Naive thymus-derived CD8-positive, alpha-beta T cell (primary cell): Measurements from ENCODE around the gene HCFC2. TPM values are rescaled to one million over a fixed set of nuclear protein-coding genes. Genes with fewer than 3 reads are reported as not detected.
A peak's percentile ranks its signal among the peaks of the same experiment; 100 is the strongest.

Source experiments
- ATAC-seq, 2 donors: fragments of 150-1000 bp; cut with Tn5 transposase in 1 of 2; sonication (Bioruptor Pico), chemical (Tn5 transposase) in 1 of 2; 1 replicate in 1 of 2; 2 replicates in 1 of 2; pipeline ENCODE4 v1.10.0; 2021; ENCODE audit warnings: mild to moderate bottlenecking in 2 of 2, moderate library complexity in 2 of 2
- POLR2A ChIA-PET: fragments of 350-600 bp; sonication (Branson Sonifier 250); formaldehyde crosslinking; loops from one replicate; lab custom pipeline; 2021; ENCODE audit warnings: antibody characterized with exemption; lab: Charles Lee
- DNase-seq, 10 donors: peaks; one replicate each; pipeline versions ENCODE4 v3.0.0 to v3.0.0-alpha.2; 2020 to 2022
- H3K27ac Mint-ChIP-seq, 10 donors: one replicate each; pipeline ENCODE4 v1.8.0; 2020 to 2022; ENCODE audit warnings: mild to moderate bottlenecking in 10 of 10, mixed read lengths in 10 of 10, moderate library complexity in 4 of 10, inconsistent platforms in 1 of 10
- H3K27me3 Mint-ChIP-seq, 5 donors: one replicate each; pipeline ENCODE4 v1.8.0; 2021 to 2022; ENCODE audit warnings: mixed read lengths in 5 of 5
- H3K36me3 Mint-ChIP-seq, 3 donors: one replicate each; pipeline ENCODE4 v1.8.0; 2020 to 2022; ENCODE audit warnings: mixed read lengths in 3 of 3, mild to moderate bottlenecking in 2 of 3, inconsistent platforms in 1 of 3
- H3K4me1 Mint-ChIP-seq, 4 donors: one replicate each; pipeline ENCODE4 v1.8.0; 2021 to 2022; ENCODE audit warnings: mixed read lengths in 4 of 4
- H3K4me3 Mint-ChIP-seq, 10 donors: one replicate each; pipeline ENCODE4 v1.8.0; 2020 to 2022; ENCODE audit warnings: mild to moderate bottlenecking in 10 of 10, mixed read lengths in 10 of 10, moderate library complexity in 6 of 10, inconsistent platforms in 1 of 10
- H3K9me3 Mint-ChIP-seq, 9 donors: one replicate each; pipeline ENCODE4 v1.8.0; 2020 to 2022; ENCODE audit warnings: mixed read lengths in 9 of 9, mild to moderate bottlenecking in 3 of 9, inconsistent platforms in 1 of 9, moderate library complexity in 1 of 9
- polyA plus RNA-seq, 3 donors: library from polyadenylated mRNA; unstranded; fragments of 300-500 nt; fragmentation: Illumina TruSeq; gene quantifications; one replicate each; pipeline ENCODE4 v1.2.3, GENCODE V29; 2021
- total RNA-seq, 8 experiments: library from RNA in 2 of 8; stranded (reverse) in 2 of 8; gene quantifications; one replicate each; pipeline ENCODE4 v1.2.3 and lab custom pipeline; 2021 to 2026

The HCFC2 gene
- total and polyA plus RNA-seq, 5 experiments from 2014 or later, result 4.1 to 17.1 (median 6.9) TPM

GRCh38 chr12:104046306-104046705, 18.0 kb upstream of the HCFC2 start:
- Mint-ChIP-seq H3K9me3 (no peaks in the 10 kb centered on the region), H3K36me3 (no peaks in the 10 kb centered on the region), H3K27ac (no peak overlapping the region), H3K4me3 (no peak overlapping the region), H3K27me3 (peaks cover 4 to 33% (median 17%) of the 10 kb centered on the region in 5 donors), H3K4me1 (peaks cover 4 to 10% (median 9%) of the 10 kb centered on the region in 4 donors)
- ATAC-seq (no peak), DNase-seq (no peak)
- POLR2A ChIA-PET, result no interaction called here

- no peak overlapping the region for H3K27ac Mint-ChIP-seq
- DNase-seq (no peak), ATAC-seq (no peak)
- peaks cover 4 to 10% (median 9%) of the 10 kb centered on the region in 4 donors for H3K4me1 Mint-ChIP-seq
- peaks cover 0 to 2% (median 0%) of the 10 kb centered on the region in 9 donors for H3K9me3 Mint-ChIP-seq
- peaks cover 11 to 52% (median 27%) of the 10 kb centered on the region in 5 donors for H3K27me3 Mint-ChIP-seq
- no peaks in the 10 kb centered on the region for H3K36me3 Mint-ChIP-seq
- H3K4me3 Mint-ChIP-seq, result no peak overlapping the region
- POLR2A ChIA-PET, result no interaction called here
Measured at GRCh38 chr12:104048162-104048561, 16.2 kb upstream of the HCFC2 start.

GRCh38 chr12:104048811-104049210, 15.5 kb upstream of the HCFC2 start:
- Mint-ChIP-seq H3K4me1 (peaks cover 4 to 10% (median 9%) of the 10 kb centered on the region in 4 donors), H3K36me3 (no peaks in the 10 kb centered on the region), H3K27me3 (peaks cover 13 to 57% (median 29%) of the 10 kb centered on the region in 5 donors), H3K4me3 (no peak overlapping the region), H3K27ac (no peak overlapping the region), H3K9me3 (peaks cover 0 to 2% (median 0%) of the 10 kb centered on the region in 9 donors)
- DNase-seq, result no peak
- POLR2A ChIA-PET, result no interaction called here
- no peak for ATAC-seq

GRCh38 chr12:104049278-104049902, 14.9 kb upstream of the HCFC2 start:
- POLR2A ChIA-PET, result no interaction called here
- Mint-ChIP-seq H3K4me3 (peak overlapping the region in 5 of 10 donors; percentile 33 to 61 (median 37)), H3K27me3 (peaks cover 16 to 62% (median 32%) of the 10 kb centered on the region in 5 donors), H3K9me3 (peaks cover 0 to 2% (median 0%) of the 10 kb centered on the region in 9 donors), H3K27ac (no peak overlapping the region), H3K36me3 (no peaks in the 10 kb centered on the region), H3K4me1 (peaks cover 4 to 10% (median 9%) of the 10 kb centered on the region in 4 donors)
- ATAC-seq (no peak), DNase-seq (no peak)

DNA sequence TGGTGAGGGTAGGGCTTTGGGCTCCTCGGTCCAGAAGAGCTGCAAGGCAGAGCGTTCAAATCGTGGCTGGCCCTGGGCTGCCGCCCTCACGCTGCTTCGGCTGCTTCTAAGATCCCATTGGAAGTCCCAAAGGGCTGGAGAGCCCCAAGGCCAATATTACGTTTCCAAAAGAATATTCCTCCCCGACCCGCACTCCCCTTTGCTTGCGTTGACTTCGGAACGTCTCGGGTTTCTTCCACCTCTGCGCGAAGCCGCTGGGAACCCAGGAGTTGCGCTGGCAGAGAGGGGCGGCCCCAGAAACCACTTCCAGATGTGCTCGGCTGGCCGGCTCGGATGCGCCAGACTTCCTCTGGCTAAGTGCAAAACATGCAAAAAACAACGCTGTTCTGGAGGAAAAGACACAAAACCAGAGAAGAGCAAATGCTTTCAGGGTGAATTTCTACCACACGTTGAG, 14.4 kb upstream of the HCFC2 start, which contains the start of gene GLT8D2:
GLT8D2 (minus strand) TSS at position 285 of the 454 bp plus-strand sequence. CDS start 30,539 bp downstream, outside the sequence.
- no peaks in the 10 kb centered on the region for H3K36me3 Mint-ChIP-seq
- peaks cover 21 to 67% (median 38%) of the 10 kb centered on the region in 5 donors for H3K27me3 Mint-ChIP-seq
- peak within 1 kb of the TSS in 8 of 10 donors; percentile 9 to 61 (median 35) for H3K4me3 Mint-ChIP-seq
- H3K27ac Mint-ChIP-seq, result no peak within 1 kb of the TSS
- DNase-seq (no peak), ATAC-seq (peak in 1 of 2 donors; percentile 53)
- peaks cover 4 to 10% (median 9%) of the 10 kb centered on the region in 4 donors for H3K4me1 Mint-ChIP-seq
- H3K9me3 Mint-ChIP-seq, result peaks cover 0 to 2% (median 0%) of the 10 kb centered on the region in 9 donors
- POLR2A ChIA-PET, result no interaction called here

GRCh38 chr12:104050436-104050835, 13.9 kb upstream of the HCFC2 start:
- Mint-ChIP-seq H3K9me3 (peaks cover 0 to 2% (median 0%) of the 10 kb centered on the region in 9 donors), H3K36me3 (no peaks in the 10 kb centered on the region), H3K27me3 (peaks cover 23 to 70% (median 39%) of the 10 kb centered on the region in 5 donors), H3K27ac (no peak overlapping the region), H3K4me1 (peaks cover 2 to 10% (median 8%) of the 10 kb centered on the region in 4 donors), H3K4me3 (peak overlapping the region in 4 of 10 donors; percentile 33 to 61 (median 46))
- POLR2A ChIA-PET, result no interaction called here
- no peak for ATAC-seq
- DNase-seq, result no peak

DNA sequence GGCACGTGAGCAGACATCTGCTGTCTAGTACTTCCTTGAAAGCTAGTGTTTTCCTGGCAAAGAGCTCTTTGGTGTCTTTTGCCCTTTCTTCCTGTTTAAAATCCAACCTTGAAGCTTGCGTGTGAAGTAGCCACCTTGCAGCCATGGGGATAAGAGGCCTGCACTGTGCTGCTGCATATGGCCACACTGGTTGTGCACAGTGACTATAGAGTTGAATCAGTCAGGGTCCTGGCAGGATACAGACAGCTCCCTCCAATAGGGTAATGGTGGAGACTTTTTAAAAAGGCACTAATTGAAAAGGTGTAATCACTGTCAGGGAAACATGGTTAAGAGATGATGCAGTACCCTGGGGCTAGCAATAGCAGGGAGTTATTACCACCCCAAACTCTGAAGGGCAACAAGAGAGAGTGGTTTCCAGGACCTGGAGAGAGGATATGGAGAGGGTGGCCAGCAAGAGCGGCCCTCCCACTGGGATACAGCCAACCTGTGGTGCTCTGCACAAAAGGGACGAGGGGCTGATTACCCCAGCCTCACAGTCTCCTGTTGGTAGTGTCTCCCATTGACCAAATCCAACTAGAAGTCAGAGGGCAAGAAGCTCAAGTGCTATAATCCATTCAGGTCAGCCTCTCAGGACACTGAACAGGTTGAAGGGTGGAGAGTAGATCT, 9.5 kb upstream of the HCFC2 start:
- POLR2A ChIA-PET, result no interaction called here
- no peak overlapping the region for H3K4me3 Mint-ChIP-seq
- H3K9me3 Mint-ChIP-seq, result peaks cover 0 to 5% (median 0%) of the 10 kb centered on the region in 9 donors
- H3K4me1 Mint-ChIP-seq, result peaks cover 2 to 6% (median 6%) of the 10 kb centered on the region in 4 donors
- DNase-seq (no peak), ATAC-seq (no peak)
- H3K27me3 Mint-ChIP-seq, result peaks cover 27 to 52% (median 32%) of the 10 kb centered on the region in 5 donors
- no peak overlapping the region for H3K27ac Mint-ChIP-seq
- H3K36me3 Mint-ChIP-seq, result peaks cover 0 to 5% (median 0%) of the 10 kb centered on the region in 3 donors

GRCh38 chr12:104055686-104056388, 8.5 kb upstream of the HCFC2 start:
- peaks cover 0 to 5% (median 0%) of the 10 kb centered on the region in 9 donors for H3K9me3 Mint-ChIP-seq
- peaks cover 25 to 51% (median 32%) of the 10 kb centered on the region in 5 donors for H3K27me3 Mint-ChIP-seq
- no peak overlapping the region for H3K4me3 Mint-ChIP-seq
- H3K36me3 Mint-ChIP-seq, result peaks cover 0 to 5% (median 0%) of the 10 kb centered on the region in 3 donors
- DNase-seq, result no peak
- ATAC-seq, result no peak
- no peaks in the 10 kb centered on the region for H3K4me1 Mint-ChIP-seq
- H3K27ac Mint-ChIP-seq, result peak overlapping the region in 1 of 10 donors; percentile 64
- POLR2A ChIA-PET, result no interaction called here

GRCh38 chr12:104056419-104056972, 7.8 kb upstream of the HCFC2 start:
- no peak overlapping the region for H3K4me3 Mint-ChIP-seq
- no peak overlapping the region for H3K27ac Mint-ChIP-seq
- peaks cover 24 to 45% (median 31%) of the 10 kb centered on the region in 5 donors for H3K27me3 Mint-ChIP-seq
- no peaks in the 10 kb centered on the region for H3K4me1 Mint-ChIP-seq
- POLR2A ChIA-PET, result no interaction called here
- H3K9me3 Mint-ChIP-seq, result peaks cover 0 to 5% (median 0%) of the 10 kb centered on the region in 9 donors
- H3K36me3 Mint-ChIP-seq, result peaks cover 0 to 5% (median 0%) of the 10 kb centered on the region in 3 donors
- ATAC-seq (no peak), DNase-seq (no peak)

DNA sequence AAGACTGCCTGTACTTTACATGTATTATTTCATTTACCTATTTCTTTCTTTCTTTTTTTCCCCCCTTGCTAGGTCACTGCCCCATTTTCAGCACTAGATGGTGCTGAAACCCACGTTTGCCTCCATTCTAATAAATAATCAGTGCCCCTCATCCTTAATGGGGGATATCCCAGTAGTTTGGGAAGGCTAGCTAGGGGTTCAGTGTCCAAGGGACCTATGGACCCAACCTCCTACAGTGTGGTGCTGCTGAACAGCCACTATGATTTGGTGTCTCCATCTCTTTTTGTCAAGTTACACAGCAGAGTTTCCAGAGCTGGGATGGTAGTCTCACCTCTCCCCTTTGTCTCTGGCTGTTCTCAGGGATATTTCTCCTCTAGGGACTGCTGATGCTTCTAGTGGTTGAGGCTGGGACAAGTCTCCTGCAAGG, 6.5 kb upstream of the HCFC2 start:
- peaks cover 0 to 5% (median 0%) of the 10 kb centered on the region in 9 donors for H3K9me3 Mint-ChIP-seq
- ATAC-seq, result peak; percentile 45 to 54
- H3K36me3 Mint-ChIP-seq, result peaks cover 0 to 5% (median 0%) of the 10 kb centered on the region in 3 donors
- peaks cover 19 to 37% (median 25%) of the 10 kb centered on the region in 5 donors for H3K27me3 Mint-ChIP-seq
- POLR2A ChIA-PET, result interaction anchor here (0.6 kb wide), 1 partner anchor 94 kb away, joined by 7 read pairs; no protein-coding TSS in a partner anchor
- H3K4me3 Mint-ChIP-seq, result no peak overlapping the region
- no peak overlapping the region for H3K27ac Mint-ChIP-seq
- no peaks in the 10 kb centered on the region for H3K4me1 Mint-ChIP-seq
- DNase-seq, result peak in 2 of 10 donors; percentile 9 to 24

DNA sequence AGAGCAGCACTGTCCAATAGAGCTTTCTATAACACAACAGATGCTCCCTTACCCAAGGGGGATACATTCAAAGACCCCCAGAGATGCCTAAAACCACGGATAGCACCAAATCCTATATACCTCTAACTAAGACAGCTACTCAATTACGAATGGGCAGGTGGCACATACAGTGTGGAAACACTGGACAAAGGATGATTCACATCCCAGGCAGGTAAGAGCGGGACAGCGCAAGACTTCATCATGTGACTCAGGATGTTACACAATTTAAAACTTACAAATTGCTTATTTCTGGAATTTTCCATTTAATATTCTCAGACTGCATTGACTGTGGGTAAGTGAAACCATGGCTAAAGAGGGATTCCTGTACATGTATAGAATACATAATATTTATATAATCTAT, 5.5 kb upstream of the HCFC2 start:
- peaks cover 0 to 3% (median 2%) of the 10 kb centered on the region in 4 donors for H3K4me1 Mint-ChIP-seq
- peaks cover 16 to 31% (median 20%) of the 10 kb centered on the region in 5 donors for H3K27me3 Mint-ChIP-seq
- DNase-seq (no peak), ATAC-seq (no peak)
- H3K4me3 Mint-ChIP-seq, result no peak overlapping the region
- peaks cover 0 to 5% (median 0%) of the 10 kb centered on the region in 9 donors for H3K9me3 Mint-ChIP-seq
- H3K27ac Mint-ChIP-seq, result no peak overlapping the region
- POLR2A ChIA-PET, result interaction anchor here (0.8 kb wide), 1 partner anchor 129 kb away, joined by 3 read pairs; no protein-coding TSS in a partner anchor
- H3K36me3 Mint-ChIP-seq, result peaks cover 0 to 5% (median 0%) of the 10 kb centered on the region in 3 donors

- Mint-ChIP-seq H3K27ac (no peak overlapping the region), H3K4me3 (no peak overlapping the region)
Measured at GRCh38 chr12:104059963-104060362, 4.4 kb upstream of the HCFC2 start.

More at GRCh38 chr12:104059963-104060362, 4.4 kb upstream of the HCFC2 start:
- DNase-seq (no peak), ATAC-seq (no peak)
- H3K36me3 Mint-ChIP-seq, result peaks cover 0 to 5% (median 0%) of the 10 kb centered on the region in 3 donors
- H3K9me3 Mint-ChIP-seq, result peaks cover 0 to 5% (median 0%) of the 10 kb centered on the region in 9 donors
- POLR2A ChIA-PET, result no interaction called here
- peaks cover 8 to 23% (median 12%) of the 10 kb centered on the region in 5 donors for H3K27me3 Mint-ChIP-seq
- H3K4me1 Mint-ChIP-seq, result peaks cover under 1 to 4% (median 4%) of the 10 kb centered on the region in 4 donors
